Measurements from ENCODE around the gene NFIA.

DNA sequence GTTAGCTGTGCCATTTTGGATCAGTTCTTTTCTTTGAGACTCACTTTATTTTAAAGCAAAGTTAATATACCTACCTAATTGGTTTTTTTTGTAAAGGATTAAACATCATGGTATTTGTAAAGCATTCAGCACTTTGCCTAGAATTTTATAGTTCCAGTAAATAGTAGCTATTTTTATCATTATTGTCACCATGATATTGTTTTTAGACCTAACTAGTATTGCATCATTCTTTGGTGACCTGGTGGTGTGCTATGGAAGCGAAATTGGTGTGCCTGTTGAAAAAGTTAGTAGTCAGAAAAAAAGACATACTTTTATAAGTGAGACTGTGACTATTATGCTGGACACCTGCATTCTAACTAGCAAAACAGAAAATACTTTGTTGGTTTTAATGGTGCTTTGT, 81.0 kb downstream of the NFIA start:
- no peak for TF ChIP-seq POLR2A (IDR thresholded peaks at IDR 0.05)
- TF ChIP-seq, protein P1, sequence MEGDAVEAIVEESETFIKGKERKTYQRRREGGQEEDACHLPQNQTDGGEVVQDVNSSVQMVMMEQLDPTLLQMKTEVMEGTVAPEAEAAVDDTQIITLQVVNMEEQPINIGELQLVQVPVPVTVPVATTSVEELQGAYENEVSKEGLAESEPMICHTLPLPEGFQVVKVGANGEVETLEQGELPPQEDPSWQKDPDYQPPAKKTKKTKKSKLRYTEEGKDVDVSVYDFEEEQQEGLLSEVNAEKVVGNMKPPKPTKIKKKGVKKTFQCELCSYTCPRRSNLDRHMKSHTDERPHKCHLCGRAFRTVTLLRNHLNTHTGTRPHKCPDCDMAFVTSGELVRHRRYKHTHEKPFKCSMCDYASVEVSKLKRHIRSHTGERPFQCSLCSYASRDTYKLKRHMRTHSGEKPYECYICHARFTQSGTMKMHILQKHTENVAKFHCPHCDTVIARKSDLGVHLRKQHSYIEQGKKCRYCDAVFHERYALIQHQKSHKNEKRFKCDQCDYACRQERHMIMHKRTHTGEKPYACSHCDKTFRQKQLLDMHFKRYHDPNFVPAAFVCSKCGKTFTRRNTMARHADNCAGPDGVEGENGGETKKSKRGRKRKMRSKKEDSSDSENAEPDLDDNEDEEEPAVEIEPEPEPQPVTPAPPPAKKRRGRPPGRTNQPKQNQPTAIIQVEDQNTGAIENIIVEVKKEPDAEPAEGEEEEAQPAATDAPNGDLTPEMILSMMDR (IDR thresholded peaks at IDR 0.05), result no peak
